Inflammatory macrophage treated with lipopolysaccharide for 4 hours (primary cell): ENCODE data around the gene GBF1.
A peak's percentile ranks its signal among the peaks of the same experiment; 100 is the strongest.

Source experiments
- DNase-seq: peaks from one replicate; pipeline ENCODE4 v3.0.0-alpha.2; 2020

The GBF1 gene, protein sequence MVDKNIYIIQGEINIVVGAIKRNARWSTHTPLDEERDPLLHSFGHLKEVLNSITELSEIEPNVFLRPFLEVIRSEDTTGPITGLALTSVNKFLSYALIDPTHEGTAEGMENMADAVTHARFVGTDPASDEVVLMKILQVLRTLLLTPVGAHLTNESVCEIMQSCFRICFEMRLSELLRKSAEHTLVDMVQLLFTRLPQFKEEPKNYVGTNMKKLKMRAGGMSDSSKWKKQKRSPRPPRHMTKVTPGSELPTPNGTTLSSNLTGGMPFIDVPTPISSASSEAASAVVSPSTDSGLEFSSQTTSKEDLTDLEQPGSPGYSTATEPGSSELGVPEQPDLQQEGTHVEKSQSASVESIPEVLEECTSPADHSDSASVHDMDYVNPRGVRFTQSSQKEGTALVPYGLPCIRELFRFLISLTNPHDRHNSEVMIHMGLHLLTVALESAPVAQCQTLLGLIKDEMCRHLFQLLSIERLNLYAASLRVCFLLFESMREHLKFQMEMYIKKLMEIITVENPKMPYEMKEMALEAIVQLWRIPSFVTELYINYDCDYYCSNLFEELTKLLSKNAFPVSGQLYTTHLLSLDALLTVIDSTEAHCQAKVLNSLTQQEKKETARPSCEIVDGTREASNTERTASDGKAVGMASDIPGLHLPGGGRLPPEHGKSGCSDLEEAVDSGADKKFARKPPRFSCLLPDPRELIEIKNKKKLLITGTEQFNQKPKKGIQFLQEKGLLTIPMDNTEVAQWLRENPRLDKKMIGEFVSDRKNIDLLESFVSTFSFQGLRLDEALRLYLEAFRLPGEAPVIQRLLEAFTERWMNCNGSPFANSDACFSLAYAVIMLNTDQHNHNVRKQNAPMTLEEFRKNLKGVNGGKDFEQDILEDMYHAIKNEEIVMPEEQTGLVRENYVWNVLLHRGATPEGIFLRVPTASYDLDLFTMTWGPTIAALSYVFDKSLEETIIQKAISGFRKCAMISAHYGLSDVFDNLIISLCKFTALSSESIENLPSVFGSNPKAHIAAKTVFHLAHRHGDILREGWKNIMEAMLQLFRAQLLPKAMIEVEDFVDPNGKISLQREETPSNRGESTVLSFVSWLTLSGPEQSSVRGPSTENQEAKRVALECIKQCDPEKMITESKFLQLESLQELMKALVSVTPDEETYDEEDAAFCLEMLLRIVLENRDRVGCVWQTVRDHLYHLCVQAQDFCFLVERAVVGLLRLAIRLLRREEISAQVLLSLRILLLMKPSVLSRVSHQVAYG (N-terminal part only)

DNA sequence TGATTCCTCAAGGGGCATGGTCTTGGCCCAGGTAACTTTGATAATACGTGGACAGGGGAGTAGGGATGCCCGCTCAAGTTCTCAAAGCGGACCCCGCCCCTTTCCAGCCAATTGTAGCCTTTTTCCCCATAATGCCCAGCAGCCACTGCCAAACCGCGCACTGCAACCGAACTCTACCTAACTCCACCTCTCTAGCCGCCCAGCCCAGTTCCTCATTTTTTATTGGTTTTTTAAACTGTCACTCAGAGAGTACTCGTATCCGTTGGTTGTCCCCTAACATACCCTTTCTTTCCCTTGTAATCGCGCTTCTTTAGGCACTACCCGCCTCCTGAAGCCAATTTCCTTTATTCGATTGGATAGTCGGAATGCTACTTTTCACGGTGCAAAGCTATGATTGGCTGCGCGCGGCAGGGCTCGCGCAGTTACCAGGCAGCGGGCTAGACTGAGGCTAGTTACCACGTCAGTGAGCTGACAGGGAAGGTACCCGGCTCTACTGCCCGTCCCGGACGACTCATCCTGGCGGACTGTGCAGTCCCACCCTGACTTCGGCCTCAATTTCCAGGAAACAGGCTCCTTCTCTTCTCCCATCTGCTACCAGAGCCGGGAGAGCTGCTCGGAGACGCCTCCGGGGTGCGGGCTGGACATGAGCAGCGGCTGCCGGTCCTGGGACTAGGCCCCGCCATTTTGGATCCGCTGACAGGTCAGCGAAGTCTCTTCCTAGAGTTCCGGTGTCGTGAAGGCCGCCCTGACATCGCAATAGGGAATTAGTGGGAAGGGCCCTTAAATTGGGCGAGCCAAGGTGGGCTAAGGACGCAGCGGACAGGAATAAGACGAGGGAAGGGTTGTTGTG, at the start of gene GBF1:
Gene GBF1 (plus strand): TSS at position 451 of the 850 bp plus-strand sequence. CDS start 13,407 bp downstream, outside the sequence.
- DNase-seq, result peak; percentile 100

DNA sequence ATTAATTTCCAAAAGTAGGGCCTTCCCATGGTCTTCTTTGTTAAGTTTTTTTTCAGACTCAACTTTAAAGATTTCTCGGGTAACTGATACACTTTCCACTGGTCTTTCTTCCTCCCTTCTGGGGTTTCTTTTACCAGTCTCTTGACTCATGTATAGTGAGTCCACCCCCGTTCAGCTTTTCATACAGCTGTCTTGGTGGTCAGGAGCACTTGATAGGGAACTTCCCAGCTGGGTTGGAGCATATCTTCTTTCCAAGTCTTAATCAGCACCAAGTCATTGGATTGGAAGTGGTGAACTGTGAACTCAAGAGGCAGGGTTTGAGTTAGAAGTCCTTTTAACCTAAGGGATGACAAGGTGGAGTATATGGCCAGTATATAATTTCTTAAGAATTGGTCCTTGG, 48.4 kb upstream of the GBF1 start:
- peak; percentile 39 for DNase-seq

DNA sequence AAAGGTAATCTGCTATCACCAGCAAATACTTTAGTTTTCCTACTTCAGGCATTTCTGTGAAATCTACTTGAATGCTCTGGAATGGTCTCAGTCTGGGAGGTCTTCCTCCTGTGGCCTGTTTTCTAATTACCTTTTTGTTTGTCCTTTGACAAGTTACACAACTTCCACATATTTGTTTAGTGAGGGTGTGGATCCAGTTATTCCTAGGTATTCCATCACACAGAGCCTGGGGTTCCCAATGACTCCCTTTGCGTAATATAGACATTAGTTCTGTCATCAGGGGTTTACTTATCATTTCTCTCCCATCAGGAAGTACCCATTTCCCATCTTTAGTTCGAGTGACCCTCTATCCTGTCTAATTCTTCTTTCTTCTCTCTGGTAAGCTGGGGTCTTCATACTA, 47.3 kb upstream of the GBF1 start:
- no peak for DNase-seq

DNA sequence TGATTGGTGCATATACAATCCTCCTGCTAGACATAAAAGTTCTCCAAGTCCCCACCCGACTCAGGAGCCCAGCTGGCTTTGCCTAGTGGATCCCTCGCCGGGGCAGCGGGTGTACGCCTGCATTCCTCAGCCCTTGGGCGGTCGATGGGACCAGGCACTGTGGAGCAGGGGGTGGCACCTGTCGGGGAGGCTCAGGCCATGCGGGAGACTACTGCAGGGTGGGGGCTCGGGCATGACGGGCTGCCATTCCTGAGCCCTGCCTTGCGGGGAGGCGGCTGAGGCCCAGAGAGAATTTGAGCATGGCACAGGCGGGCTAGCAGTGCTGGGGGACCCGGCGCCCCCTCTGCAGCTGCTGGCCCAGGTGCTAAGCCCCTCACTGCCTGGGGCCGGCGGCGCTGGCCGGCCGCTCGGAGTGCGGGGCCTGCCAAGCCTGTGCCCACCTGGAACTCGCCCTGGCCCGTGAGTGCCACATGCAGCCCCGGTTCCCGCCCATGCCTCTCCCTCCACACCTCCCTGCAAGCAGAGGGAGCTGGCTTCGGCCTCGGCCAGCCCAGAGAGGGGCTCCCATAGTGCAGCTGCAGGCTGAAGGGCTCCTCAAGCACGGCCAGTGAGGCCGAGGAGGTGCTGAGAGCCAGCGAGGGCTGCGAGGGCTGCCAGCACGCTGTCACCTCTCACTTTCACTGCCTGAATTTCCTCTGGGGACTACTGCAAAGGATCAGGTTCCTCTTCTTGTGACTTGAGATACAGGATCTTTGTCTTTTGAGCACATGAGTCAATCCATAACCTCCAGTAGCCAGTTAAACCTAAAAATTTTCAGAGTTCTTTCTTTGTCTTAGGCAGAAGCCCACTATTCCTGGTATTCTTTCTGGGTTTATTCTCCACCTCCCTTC, 44.3 kb upstream of the GBF1 start:
- DNase-seq, result peak; percentile 61

DNA sequence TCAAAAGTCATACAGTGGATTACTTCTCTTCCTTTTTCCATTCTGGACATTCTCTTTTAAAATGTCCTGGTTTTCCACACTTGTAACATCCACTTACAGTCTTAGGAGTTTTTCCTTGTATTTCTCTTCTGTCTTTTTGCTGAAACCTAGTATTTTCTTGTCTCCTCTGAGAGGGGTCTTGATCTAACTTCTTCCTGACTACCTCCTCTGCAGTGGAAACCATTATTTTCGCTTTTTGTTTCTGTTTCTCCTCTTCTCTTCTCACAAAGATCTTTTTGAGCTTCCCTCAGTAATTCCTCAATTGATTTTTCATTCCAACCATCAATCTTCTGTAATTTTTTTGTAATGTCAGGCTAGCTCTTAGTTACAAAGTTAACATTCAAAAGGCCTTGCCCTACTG, 42.9 kb upstream of the GBF1 start:
- DNase-seq, result peak; percentile 35

DNA sequence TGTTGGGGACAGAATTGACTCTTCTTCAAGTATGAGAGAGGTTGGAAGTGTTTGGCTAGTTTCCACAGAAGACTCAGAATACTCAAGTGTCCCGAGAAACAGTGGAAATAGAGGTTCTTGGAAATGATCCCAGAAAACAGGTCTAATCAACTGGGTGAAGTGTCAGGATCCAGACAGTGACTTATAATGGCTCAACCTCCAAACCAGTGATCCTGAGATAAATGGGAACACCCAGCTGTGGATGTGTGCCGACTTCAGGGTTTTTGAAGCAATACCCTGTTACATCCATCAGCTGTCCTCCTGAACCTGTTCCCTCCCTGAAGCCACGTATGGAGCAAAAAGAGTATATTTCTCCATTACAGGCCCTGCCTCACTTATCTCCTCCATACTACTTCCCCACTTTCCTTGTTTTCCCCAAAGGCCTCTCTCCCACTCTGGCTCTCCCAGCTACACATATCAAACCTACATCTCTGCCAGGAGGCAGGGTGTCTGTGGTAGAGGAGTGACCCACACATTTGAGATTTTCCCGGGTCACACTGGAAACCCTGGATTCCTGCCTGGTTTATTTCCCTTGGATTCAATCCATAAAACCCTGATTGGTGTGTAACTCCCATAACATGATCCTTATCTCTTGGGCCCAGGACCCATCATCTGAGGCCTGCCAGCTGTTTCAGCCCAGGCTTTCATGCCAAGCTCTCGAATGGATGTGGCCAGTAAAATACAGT, 36.9 kb upstream of the GBF1 start:
- no peak for DNase-seq

DNA sequence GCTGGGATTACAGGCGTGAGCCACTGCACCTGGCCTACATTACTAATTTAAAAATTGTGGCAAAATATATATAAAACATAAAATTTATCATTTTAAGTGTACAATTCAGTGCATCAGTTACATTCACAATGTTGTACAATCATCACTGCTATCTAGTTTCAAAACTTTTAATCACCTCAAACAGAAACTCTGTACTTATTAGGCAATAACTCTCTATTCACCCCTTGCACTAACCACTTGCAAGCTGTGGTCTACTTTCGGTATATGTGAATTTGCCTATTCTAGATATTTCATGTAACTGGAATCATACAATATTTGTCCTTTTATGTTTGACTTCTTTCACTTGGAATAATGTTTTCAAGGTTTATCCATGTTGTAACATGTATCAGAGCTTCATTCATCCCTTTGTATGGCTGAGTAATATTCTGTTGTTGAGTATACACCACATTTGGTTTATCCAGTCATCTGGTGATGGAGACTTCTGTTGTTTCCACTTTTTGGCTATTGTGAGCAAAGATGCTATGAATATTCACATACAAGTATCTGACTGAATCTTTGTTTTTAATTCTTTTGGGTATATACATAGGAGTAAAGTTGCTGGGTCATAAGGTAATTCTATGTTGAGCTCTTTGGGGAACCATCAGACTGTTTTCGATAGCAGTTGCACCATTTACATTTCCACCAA, 33.6 kb upstream of the GBF1 start:
- no peak for DNase-seq

DNA sequence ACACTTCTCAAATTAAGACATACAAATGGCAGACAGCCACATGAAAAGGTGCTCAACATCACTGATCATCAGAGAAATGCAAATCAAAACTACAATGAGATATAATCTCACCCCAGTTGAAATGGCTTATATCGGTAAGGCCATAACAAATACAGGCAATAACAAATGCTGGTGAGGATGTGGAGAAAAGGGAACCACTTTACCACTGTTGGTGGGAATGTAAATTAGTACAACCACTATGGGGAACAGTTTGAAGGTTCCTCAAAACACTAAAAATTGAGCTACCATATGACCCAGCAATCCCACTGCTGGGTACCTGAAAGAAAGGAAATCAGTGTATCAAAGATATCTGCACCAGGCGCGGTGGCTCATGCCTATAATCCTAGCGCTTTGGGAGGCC, 31.7 kb upstream of the GBF1 start:
- DNase-seq, result peak; percentile 33

DNA sequence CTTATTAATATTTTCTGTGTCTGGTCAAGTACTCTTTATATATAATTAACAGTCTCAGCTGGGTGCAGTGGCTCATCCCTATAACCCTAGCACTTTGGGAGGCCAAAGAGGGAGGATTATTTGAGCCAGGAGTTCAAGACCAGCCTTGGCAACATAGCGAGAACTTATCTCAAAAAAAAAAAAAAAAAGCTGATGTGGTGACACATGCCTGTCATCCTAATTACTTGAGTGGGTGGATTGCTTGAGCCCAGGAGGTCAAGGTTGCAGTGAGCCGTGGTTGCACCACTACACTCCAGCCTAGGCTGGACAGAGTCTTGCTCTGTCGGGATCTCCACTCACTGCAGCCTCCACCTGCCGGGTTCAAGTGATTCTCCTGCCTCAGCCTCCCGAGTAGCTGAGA, 26.0 kb upstream of the GBF1 start:
- DNase-seq, result no peak

DNA sequence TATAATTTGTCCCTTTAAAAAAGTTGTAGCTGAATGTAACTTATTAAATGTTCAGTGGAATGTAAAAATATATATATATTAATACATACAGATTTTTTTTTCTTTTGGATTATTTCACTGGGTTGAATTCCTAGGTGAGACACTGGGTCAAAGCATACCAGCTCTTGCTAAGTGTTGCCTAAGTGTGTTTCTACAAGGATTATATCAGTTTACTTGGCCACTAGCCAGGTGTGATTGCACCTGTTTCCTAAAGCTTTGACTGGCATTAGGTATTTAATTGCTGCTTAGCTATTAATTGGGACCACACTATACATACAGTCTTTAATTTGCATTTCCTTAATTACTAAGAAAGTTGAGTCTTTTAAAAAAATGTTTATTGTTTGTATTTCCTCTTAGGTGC, 24.7 kb upstream of the GBF1 start:
- no peak for DNase-seq

DNA sequence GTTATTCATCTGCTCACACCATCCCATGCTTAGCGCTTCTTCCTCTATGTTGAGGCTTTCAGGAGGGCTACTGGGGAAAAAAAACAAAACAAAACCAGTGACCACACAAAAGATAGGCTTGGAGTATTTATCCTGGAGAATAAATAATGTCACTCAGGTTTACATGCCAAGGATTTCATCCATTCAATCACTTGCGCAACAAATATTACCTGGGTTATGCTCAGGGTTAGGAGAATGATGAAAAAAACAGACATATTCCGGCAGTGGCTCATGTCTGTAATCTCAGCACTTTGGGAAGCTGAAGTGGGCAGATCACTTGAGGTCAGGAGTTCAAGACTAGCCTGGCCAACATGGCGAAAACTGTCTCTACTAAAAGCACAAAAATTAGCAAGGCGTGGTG, 22.5 kb upstream of the GBF1 start:
- DNase-seq, result no peak

DNA sequence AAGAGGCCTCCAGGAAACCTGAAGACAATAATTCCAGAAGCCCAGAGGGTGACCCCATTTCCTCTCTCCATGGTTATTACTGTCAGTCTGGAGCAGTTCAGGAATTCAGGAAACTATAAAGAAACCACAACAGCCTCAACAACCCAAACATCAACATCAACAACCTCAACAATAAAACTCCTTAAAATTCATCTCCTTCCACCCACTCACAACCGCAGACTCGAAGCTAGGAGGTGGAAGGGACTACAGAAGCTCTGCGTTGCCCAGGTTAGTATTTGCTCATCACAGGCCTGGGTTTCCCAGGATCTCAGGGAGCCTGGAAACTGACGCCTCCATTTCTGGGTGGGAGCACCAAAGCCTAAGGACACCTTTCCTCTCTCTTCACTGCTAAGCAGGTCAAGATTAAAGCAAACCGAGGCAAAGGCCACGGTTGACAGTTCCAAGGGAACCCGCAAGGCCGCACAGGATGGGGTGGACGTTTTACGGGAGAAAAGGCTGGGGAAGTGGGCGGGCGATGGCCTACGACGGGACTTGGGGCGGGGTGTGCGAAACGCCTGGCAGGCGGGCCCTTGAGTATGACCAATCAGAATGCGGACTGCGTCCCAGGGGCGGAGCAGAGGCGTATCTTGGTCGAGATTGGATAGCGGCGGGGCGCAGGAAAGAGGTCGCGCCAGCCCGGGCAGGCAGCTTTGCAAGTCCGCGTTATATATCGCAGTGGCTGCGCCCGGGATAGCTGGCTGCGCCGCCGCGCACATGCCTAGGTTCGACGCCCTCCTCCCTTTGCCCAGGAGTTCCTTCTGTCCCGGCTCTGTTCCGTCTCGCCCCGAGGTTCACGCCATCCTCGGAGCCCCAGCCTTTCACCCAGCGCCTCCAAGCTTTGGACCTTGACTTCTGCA, 19.4 kb upstream of the GBF1 start, which contains the start of gene ELOVL3:
Gene ELOVL3 (plus strand): TSS at position 654 of the 896 bp plus-strand sequence. CDS start 250 bp downstream, outside the sequence.
- peak; percentile 93 for DNase-seq

DNA sequence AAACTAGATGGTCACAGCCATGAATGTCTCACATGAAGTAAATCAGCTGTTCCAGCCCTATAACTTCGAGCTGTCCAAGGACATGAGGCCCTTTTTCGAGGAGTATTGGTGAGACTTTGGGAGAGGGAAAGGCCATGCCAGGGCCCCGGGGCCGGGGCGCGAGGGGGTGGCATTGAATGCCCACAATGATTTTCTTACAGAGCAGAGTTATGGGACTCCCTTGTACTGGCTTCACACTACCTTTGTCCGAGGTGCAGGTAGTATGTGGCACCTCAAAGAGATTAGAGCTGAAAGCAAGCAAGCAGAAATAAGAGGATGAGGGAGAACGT, 18.8 kb upstream of the GBF1 start:
- no peak for DNase-seq

DNA sequence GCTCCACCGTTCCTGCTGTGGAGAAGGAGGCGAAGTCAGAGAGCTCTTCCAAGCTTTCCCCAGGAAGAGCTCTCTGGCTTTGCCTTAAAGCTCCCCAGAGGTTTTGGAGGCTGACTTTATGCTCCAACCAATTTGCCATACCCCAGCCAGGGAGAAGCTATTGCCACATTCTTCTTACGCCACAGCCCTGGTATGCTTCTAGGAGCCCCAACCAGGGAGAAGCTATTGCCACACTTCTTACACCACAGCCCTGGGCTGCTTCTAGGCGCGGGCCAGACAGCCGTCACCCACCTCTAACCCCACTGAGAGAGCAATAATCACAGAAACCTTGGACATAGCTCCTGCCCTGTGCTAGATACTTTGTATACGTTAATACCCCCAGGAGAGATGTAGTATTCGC, 18.3 kb upstream of the GBF1 start:
- DNase-seq, result peak; percentile 90

DNA sequence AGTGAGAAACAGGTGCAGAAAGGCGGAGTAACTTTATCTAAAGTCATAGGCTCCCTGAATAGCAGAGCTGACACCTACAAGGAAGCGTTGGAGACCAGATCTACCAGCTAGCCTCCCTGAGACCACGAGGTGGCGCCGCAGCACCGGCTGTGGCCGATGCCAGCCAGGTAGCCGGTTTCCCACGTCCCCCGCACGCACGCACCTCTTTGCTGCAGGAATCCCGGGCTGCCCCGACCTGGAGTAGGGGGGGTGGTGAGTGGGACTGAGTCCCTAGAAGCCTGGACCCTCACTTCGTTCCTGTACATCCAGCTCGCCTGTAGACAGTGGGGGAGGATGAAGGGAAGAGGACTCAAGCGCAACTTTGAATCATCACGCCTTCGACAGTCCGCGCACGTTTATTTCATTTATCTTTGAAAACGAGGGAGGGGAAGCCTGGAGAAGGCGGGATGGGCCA, 15.5 kb upstream of the GBF1 start:
- peak; percentile 73 for DNase-seq

DNA sequence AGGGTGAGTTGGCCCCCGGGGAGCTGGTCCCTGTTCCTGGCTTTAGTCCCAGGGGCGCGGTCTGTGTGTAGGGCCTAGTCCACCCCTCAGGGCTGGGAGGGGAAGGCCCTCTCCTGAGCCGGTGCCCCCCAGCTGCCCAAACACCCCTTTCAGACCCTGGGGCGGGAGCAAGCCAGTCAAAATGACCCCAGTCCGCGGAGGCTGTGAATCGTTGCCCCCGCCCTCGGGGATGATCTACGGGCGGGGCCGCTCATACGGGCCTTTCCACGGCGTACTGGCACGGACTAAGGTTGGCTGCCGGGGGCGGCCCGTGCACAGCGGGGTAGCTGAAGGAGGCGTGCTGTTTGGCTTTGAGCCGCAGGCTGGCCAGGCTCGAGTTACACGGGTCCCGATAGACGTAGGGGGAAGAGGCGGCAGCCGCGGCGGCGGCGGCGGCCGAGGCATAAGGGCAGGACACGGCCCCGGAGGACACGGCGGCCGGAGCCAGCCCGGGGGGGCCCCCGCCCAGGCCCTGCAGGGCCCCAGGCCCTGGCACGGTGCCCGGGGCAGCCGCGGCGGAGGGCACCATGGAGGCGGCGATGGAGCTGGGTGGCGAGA, 15.0 kb upstream of the GBF1 start:
- DNase-seq, result peak; percentile 24

DNA sequence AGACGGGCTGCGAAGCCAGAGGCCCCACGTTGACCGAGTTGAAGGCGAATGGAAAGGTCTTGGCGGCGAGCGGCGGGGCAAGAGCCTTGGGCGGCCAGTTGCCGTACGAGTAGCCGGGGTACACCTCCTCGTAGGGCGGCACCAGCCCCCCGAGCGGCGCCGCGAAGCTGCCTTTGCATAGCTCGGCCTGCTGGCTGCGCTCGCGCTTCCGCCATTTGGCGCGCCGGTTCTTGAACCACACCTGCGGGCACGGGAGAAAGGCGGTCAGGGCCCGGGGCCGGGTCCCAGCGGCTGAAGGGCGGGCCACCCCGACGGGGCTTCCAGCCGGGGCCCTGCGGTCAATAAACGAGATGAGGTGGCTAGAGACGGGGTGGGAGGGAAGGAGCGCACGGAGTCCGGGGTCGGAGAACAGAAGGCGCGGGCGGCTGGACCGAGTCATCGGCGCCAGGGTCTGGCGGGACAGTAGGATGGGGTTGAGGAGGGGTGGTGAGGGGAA, 14.4 kb upstream of the GBF1 start:
- no peak for DNase-seq
